AML-193 (cell line): ENCODE data around the gene R3HDM1.
A peak's percentile ranks its signal among the peaks of the same experiment; 100 is the strongest.
"Not testable (repeated sequence)": the region's sequence is repeated elsewhere in the genome, so short reads cannot be mapped to it uniquely, and the experiment has no call there.

ENCODE experiments used
- DNase-seq, 2 experiments: peaks; one replicate each; lab custom pipeline; 2025; lab: John Stamatoyannopoulos, UW

R3HDM1 gene

DNA sequence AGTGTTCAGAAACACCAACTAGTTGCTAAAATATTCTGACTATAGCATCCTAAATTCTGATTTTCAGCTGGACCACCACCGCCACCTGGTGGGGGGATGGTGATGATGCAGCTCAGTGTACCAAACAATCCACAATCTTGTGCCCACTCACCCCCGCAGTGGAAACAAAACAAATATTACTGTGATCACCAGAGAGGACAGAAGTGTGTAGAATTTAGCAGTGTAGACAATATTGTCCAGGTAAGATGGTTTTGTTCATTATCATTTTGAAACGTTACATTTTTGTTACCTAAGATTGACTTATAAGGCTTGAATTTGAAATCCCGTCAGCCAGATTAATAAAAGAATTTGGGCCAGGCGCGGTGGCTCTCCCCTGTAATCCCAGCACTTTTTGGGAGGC, 178.7 kb downstream of the R3HDM1 start:
- DNase-seq, result peak; percentile 37 to 60

DNA sequence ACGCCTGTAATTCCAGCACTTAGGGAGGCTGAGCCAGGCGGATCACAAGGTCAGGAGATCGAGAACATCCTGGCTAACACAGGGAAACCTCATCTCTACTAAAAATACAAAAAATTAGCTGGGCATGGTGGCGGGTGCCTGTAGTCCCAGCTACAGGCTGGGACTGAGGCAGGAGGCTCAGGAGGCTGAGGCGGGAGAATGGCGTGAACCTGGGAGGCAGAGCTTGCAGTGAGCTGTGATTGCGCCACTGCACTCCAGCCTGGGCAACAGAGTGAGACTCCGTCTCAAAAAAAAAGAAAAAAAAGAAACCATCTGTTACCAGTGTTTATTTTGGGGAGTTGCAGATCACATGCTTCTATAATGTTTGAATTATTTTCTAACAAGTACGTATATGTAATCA, 183.8 kb downstream of the R3HDM1 start:
- DNase-seq, result not testable (repeated sequence)

DNA sequence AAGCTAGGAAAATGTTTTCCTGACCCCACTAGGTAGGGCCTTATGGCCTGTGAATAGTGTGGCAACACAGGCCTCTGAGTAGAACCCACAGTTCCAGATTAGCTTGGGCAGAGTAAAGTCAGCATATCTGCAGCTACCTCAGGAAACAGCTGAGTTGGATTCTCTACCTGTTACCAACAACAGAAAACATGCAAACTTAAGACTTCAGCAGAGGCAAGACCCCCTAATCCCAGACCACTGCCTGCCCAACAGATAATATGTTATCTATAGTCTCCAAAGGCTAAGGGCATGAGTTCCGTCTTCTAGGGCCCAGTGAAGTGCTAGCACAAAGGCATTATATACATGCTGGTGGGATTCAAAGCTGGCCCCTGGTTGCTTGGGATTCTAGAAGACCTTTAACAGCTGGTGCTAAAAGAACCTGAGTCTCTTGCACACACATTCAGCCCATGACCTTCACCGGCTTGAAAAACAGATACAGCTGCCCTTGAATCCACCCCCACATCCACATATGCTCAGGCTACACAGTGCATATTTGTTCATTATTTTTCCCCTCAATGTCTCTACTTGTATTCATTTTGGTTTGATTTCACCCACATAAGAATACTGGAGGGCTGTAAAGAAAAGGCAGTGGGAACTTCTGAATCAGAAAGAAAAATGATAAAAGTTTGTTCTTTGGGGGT, 196.9 kb downstream of the R3HDM1 start:
- no peak for DNase-seq

DNA sequence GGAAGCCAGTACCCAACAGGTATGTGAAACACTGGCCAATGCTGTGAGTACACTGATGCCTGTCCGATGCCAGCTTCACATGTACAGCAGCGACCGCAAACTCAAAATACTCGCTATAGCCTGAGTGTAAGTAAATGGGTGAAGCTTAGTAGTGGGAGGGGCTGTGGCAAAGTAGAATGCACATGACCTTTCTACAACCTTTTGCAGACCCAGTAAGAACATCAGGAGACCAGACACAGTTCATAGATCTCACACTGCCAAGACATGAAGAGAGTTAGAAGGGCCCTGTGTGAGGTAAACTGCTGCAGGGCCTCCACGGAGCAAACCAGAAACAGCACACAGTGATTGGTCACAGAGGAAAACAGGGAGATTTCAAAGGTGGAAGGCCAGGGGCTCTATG, 201.3 kb downstream of the R3HDM1 start:
- DNase-seq, result no peak

DNA sequence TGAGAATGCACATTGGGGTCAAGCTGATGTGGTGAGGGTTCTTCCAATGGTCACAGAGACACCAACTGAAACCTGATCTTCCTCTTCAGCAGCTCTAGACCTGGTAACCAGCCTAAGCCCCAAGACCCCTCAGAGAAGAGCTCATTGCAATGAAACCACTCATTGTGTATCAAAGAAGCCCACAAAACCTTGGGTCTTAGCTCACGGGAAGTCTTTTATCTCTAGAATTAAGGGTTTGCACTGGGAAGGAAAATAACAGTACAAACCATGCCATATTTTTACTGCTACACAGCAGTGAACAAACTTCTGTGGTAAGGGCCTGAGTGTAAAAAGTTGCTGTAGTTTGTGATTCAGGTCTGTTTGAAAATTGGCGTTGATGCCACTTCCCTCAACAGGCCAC, 201.8 kb downstream of the R3HDM1 start:
- no peak for DNase-seq

DNA sequence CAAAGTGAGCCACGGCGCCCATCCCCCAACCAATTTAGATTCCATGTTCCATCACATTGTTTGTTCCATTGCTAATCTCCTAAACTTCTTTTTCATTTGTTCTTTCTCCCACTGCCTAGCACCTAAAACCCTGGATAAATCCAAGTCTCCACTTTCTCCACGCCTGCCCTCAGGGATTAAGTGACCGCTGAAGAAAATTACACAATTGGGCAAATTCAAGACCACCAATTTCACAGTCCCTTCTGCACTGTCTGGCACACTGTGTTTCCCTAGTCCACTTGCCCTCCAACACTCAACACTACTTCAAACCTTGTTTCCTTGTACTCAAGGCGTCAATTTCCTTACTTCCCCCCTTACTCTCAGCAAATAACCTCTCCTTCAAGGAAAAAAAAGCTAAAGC, 205.3 kb downstream of the R3HDM1 start:
- no peak for DNase-seq

DNA sequence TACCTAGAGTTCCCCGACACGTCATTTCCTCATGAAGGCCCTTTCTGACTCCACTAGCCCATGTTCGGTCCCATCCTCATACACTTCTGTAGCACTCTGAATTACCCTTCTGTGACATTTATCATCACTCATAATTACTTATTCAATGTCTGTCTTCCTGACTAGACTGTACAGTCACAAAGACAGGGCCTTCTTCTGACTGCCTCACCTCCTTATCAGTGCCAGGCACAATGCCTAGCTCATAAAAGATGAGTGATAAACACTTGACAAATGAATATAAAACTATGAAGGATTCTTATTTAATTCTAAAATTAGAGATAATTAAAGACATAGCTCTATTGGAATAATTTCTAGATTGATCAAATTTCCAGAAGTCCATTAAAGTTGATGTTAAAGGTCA, 208.9 kb downstream of the R3HDM1 start:
- no peak for DNase-seq

DNA sequence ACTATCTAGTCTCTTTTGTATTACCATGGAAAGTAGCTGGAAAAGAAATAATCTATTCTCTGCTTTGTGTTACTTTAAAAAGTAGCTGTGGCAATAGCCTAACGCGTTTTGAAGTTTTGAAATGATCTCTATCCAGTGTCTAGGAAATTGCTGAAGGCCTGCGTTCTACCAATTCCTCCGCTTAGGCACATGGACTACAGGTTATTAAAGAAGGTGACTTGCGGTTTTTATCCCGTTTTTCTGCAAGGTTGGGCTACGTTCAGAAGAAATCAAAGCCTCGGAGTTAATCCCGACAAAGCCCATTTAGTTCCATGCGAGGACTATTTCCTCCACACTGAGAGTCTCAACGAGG, 209.7 kb downstream of the R3HDM1 start:
- no peak for DNase-seq

DNA sequence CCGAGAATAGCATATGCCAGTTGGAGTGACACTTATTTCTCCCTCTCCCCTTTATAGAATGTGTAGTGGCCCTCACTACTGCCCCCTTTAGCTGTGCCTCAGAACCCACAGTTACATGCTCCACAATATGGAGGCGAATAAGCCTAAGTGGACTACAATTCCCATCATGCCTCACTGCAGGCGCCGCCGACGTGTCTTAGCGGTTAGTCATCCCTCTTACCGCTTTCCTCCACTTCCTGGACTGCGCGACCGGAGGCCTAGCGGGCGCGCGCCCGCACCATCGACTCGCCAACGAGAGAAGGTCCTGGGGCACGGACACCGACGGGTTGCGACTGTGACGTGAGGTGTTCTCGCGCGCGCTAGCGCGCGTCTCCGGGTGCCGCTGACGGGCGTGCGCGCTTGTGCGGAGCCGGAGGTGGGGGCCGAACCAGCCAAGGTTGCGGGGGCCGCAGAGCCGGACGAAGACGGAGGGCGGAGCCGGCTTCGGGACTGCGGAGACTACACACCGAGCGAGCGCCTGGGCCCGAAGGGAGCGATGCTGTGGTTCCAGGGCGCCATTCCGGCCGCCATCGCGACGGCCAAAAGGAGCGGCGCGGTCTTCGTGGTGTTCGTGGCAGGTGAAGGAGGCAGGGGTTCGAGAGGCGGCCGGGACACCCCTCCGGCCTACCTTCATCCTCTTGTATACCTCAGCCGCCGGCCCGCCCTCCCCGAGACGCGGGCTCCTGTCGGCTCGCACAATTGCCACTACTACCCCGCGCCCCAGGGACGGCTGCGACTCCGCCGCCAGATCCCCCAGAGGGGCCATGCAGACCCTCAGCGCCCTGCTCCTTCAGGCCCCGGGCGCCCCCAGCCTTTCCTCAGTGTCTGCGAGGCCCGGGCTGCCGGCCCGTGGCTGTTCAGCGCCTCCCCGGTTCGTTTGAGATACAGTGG, 210.4 kb downstream of the R3HDM1 start, which contains the start of gene UBXN4:
TSS of gene UBXN4 (plus strand) at position 461 of the 930 bp plus-strand sequence. CDS start at position 536, 75 bp downstream.
- DNase-seq, result peak; percentile 95 to 97

DNA sequence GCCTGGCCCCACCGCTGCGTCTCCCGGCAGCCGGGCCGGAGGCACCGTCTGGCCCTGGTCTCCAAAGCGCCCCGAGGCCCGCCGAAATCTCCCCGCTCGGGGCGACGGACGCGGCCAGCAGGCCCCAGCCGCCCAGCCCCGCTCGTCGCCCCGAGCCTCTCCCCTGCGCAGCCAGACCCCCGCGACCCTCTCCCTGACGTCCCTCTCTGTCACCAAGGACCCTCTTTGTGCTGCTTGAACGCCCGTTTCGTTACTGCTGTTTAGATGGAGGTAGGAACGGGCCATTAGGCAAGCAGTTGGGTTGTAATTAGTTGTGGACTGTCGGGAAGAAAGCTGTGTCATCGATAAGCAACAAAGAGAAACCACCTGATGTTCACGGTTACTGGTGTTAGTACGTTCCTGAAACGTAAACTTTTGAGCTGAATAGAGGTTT, 211.1 kb downstream of the R3HDM1 start:
- DNase-seq, result peak; percentile 33 to 46

DNA sequence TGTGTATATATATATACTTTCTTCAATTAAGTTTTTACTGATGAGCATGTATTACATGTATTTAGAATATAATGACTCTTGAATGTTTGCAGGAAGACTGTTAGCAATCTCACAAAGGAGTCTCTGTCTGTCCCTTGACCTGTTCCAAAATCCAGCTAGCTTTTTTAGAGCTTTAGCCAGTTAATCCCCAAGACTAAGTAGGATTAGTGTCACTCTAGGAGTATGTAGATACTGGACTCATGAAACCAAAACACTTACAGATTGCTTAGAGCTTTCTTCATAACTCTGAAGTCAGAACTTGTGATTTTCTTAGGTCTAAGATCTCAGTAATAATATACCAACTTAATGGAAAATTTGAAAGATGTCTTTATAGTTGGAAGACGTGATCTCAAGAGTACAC, 212.6 kb downstream of the R3HDM1 start:
- no peak for DNase-seq

DNA sequence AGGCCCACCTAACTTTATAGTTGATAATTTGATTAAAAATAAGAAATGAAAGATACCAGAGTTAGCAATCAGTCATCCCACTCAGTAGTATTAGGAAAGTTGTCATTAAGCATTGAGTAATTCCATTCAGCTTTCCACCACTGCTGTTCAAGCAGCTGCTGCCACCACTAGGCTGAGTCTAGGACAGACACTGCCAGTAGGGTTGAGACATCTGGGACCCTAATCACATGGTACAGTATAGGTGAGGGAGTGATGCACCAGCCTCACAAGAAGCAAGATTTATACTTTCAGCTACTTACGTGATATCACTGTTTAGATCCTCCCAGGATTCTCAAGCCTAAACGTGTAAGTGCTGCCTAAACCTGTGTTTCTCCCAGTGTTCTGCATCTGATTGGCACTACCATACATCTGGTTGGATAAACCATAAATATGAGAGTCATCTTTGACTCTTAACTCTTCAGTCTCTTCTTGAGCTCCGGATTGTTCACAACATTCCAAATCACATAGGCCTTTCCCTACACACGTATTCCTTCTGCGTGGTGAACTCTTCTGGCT, 213.6 kb downstream of the R3HDM1 start:
- DNase-seq, result peak; percentile 68

DNA sequence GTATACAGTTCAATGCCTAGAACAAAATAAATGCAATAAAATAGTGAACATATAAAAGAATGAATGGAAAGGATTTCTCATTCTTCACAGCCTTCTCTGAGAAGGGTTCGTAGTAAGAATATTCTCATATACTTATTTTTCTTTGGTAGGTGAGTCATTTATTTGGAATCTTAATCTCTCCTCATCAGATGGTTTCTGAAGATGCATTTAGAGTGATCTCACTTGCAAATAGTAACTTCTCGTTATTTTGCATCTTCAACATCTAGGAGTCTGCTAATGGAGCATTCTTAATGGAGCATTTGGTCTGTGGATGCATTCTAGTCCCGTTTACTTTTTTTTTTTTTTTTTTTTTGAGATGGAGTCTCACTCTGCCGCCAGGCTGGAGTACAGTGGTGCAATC, 214.3 kb downstream of the R3HDM1 start:
- DNase-seq, result no peak

DNA sequence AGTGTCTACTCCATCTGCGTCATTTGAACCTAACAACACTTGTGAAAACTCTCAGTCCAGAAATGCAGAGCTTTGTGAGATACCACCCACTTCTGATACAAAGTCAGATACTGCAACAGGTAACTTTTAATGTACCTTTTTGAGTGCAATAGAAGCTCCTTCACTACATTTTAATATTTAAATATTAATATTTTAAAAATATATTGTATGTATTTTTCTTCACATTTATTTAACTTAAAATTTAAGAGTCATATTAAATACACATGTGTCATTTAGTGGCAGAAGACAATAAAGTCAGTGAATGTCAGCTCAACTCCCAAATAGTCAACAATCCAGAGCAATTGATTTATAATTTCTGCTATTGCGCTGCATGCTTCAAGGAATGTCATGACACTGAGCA, 224.3 kb downstream of the R3HDM1 start:
- DNase-seq, result no peak

DNA sequence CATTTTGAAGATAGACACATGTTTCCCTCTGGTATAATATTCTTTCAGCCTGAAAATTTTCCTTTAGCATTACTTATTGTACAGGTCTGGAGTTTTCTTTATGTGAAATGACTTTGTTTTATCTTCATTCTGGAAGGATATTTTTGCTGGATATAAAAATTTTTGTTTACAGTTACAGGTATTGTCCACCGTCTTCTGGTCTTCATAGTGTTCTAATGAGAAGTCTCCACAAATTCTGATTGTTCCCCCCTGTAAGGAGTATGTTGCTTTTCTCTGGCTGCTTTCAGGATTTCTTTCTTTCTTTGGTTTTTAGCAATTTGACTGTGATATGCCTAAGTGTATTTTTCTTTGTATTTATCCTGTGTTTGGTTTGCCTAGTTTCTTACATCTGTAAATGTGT, 225.4 kb downstream of the R3HDM1 start:
- no peak for DNase-seq

DNA sequence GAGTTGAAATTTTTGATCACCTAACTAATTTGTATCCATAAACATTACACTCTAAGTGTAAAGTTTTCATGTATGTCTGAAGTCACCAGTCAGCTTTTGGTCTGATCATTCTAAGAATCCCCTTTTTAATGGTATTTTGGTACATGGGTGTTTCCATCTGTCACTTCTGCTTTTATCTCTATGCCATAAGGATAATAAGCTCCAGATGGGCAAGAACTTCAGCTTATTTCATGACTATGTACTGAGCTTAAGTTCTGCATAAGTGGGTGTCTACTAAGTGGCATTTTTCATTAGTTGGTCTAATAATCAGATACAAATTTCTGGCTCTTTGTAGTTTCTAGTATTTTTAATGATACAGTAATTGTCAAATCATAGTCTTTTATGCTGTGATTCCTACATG, 230.7 kb downstream of the R3HDM1 start:
- no peak for DNase-seq

DNA sequence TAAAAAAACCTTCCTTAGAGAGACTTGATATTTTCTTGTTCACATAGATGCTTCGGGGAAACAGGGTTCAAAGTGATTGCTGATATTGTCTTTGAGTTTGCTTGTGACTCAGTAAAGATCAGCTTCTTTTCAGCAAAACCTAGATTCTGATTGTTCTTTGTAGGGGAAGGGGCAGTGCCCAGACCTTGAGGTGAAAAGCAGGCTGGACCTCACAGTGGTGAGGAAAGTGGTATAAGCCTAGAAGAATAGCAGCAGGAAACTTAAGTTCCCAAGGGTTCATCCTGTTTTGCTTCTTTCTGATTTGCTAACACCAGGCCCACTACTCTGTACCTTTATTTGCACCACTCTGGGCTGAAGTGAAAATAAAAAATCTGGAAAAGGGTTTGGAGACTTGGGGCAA, 231.2 kb downstream of the R3HDM1 start:
- DNase-seq, result no peak

DNA sequence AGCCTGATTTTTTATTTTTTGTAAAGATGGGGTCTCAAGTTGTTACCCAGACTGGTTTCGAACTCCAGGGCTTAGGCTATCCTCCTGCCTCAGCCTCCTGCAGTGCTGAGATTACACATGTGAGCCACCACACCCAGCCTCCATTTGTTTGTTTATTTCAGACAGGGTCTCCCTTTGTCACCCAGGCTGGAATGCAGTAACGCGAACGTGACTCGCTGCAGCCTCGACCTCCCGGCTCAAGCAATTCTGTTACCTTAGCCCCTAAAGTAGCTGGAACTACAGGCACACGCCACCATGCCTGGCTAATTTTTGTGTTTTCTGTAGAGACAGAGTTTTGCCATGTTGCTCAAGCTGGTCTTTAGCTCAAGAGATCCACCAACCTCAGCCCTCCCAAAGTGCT, 237.6 kb downstream of the R3HDM1 start:
- DNase-seq, result no peak

DNA sequence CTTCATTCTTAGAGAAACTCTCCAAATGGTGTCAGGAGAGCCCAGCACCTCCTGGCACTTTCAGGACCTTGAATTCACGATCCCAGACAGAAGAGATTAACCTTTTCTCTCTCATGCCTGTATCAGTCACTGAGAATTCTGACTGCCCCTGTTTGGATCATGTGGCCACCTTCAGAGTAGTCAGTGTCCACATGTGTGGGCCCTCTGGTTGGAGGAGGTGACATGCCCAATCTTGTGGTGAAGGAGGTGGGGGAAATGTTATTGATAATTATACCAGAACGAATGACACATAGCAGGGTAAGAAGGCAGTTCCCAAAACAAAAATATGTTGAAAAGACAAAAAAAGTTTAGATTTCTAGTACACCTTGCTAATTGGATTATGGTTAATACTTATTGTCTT, 242.0 kb downstream of the R3HDM1 start:
- DNase-seq, result no peak

DNA sequence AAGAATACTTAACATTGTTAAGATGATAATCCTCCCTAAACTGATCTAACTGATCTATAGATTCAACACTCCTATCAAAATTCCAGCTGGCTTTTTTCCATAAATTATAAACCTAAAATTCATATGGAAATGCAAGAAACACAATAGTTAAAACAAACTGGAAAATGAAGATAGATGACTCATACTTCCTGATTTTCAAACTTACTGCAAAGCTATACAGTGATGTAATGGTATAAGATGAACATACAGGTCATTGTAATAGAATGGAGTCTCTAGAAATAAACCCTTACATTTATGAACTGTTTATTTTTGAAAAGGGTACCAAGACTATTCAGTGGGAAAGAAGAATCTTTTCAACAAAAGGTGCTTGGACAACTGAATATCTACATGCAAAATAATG, 242.6 kb downstream of the R3HDM1 start:
- peak; percentile 57 to 78 for DNase-seq
